HCEC 1CT (cell line): ENCODE data around the gene PLA2G4E.
A peak's percentile ranks its signal among the peaks of the same experiment; 100 is the strongest.

Source experiments
- DNase-seq: peaks from one replicate; pipeline ENCODE4 v3.0.0-alpha.2; 2017

PLA2G4E gene

GRCh38 chr15:41972253-41973242 is 48.3 kb downstream of the PLA2G4E start, which contains the start of gene EHD4:
TSS of gene EHD4 (minus strand) at chr15:41972557. CDS start at chr15:41972494, 63 bp downstream.
- DNase-seq: peak; percentile 98

- DNase-seq: no peak
Measured at GRCh38 chr15:41971895-41972252, 49.0 kb downstream of the PLA2G4E start.

DNA sequence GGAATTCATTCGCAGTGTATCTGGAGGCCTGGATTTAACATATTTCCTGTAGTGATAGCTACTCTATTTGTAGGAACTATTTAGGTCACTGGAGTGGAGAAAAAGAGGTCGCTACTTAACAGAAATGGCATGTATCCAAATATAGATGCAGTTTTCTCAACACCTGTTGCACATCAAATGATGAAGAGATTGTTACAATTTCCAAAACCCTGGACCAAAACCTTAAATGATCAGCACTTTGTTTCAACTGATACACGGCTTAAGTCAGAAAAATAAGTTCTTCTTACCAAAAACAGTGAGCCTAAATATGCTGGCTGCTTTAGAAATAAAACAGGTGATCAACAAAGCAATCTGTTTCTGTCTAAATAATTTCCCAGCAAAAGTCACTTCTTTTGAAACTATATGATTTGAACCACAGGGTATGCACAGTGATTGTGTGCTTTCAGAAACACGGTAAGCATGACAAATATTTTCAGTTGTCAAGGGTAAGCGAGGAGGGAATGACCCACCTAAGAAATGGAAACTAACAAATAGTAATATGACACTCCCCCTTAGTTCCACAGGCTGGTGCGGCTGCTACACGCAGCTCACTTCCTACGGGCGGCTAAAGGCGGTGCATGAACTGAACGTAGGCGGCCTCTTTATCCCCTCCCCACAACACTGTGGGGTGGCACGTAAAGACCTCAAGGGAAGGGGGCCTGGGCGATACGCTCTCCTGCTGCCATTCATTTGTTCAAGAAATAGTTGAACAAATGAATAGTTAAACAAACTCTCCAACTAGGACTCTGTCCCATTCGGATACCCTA is 49.5 kb downstream of the PLA2G4E start:
- DNase-seq: peak; percentile 49

DNA sequence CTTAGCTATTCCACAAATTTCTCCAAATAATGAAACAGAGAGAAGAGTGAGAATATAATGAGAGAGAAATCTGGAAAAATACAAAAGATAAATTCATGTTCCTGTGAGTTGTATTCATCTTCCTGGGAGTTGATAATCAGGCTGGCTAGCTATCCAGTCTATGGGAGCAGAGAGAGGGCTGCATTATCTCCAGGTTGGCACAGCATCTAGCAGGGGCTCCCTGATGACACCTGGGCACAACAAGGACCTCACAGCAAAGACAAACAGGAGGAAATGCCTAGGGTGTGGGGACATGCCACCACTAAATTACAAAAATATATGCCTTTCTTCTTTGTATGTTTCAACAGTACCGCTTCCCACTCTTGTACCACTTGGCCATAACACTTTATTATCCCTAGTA is 50.4 kb downstream of the PLA2G4E start:
- DNase-seq: no peak

GRCh38 chr15:41969851-41970431 is 50.9 kb downstream of the PLA2G4E start:
- DNase-seq: no peak

- no peak for DNase-seq
Measured at GRCh38 chr15:41968701-41969100, 52.1 kb downstream of the PLA2G4E start.

- peak; percentile 25 for DNase-seq
Measured at GRCh38 chr15:41967506-41968206, 53.2 kb downstream of the PLA2G4E start.

DNA sequence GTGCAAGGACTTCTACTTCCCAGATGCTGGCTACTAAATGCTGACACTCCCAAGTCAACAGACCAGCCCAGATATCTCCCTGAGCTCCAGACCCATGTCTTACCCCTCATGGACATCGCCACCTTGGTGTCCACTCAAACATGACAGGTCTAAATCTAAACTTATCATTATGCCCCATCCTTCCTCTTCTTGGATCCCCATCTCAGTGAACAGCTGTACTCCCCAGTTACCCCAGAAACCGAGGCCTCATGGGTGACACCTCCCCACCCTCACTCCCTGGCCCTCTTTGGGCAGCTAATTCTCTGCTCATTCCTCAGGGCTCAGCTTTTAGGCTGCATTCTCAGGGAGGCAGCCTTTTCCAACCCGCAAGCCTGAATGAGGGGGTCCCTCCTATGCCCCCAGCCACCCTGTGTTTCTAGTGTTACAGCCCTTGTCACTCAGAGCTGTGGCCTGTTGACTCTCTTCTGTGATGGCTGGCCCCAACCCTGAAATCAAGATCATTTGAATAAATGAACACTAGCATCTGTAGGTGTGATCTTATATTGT is 53.8 kb downstream of the PLA2G4E start:
- DNase-seq: no peak

GRCh38 chr15:41966414-41966812 is 54.4 kb downstream of the PLA2G4E start:
- DNase-seq: no peak

- DNase-seq: no peak
Measured at GRCh38 chr15:41965441-41966413, 55.1 kb downstream of the PLA2G4E start.

GRCh38 chr15:41961595-41962202 is 59.1 kb downstream of the PLA2G4E start:
- no peak for DNase-seq

- DNase-seq: no peak
Measured at GRCh38 chr15:41961001-41961518, 59.8 kb downstream of the PLA2G4E start.

GRCh38 chr15:41958002-41958420 is 62.8 kb downstream of the PLA2G4E start:
- DNase-seq: no peak

DNA sequence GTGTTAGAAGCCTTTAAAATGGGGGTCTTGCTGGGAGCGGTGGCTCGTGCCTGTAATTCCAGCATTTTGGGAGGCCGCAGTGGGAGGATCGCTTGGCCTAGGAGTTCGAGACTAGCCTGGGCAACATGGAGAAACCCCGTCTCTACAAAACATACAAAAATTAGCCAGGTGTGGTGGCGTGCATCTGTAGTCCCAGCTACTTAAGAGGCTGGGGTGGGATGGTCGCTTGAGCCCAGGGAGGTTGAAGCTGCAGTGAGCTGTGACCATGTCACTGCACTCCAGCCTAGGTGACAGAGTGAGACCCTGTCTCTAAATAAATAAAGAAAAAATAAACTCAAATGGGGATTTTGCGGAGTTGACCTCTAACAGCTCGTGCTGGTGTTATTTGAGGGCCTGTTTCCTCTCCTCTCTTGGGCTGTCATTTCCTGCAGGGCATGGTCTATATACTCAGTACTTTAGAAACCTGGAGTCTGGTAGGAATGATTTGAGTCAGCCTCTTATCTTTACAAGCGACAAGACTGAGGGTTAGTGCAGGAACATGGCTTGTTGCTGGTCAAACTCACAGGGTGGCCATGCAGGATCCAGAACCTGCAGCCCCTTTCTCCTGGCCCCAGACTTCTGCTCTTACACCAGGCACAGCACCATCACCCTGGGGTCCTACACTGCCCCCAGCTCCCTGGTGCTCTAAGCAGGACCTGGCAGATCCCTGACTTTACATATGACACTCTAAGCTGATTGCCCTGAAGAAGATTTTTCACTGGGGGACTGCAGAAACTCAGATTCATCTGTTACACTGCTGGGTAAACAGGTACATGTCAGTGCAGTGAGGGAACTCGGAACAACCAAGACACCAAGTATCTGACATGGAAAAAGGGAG is 63.6 kb downstream of the PLA2G4E start:
- DNase-seq: no peak

DNA sequence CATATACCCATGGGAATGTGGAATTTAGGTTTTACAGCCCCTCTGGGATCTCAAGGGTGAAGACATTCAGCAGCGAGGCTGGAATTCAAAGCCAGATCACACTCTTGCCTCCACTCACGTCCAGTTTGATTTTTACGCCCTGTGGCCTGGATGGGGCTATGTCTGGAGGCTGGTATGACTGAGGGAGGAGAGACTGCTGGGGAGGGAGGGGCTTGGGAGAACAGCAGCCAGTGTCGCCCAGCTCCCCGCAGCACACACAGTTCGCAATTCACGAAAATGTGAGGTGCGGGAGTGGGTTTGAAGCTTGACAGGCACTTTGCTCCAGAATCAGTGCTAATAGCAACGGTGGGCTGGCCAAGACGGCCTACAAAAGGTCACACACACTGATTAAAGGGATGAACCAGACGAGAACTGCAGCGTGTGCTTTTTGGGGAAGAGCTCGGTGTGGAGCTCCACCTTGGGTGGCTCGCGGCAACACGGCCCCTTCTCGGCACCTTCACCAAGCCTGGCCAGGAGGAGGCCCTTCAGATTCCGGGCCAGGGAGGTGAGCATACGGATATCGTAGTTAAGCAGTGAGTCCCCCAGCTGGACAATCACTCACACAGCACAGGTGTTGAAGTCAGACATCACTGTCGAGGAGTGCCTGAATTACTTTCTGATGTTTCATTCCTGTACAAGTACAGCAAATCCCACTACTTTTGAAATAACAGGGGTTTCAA is 64.9 kb downstream of the PLA2G4E start:
- DNase-seq: no peak

DNA sequence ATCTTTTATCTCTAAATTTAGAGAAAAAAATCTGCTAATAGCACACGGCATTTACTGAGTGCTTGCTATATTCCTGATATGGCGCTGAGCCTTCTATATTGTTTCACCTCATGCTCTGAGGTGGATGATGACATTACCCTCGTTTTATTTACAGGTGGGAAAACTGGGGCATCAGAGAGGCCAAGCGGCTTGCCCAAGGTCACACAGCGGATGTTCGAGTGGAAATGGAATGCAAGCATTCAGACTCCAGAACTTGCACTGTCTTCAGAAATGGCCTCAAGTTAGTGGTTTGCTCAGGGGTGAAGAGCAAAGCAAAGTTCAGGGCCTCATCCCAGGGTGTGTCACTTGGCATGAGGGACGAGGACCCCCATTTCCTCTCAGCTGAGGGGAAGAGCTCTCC is 65.7 kb downstream of the PLA2G4E start:
- no peak for DNase-seq

GRCh38 chr15:41954036-41954435 is 66.8 kb downstream of the PLA2G4E start:
- DNase-seq: no peak

- no peak for DNase-seq
Measured at GRCh38 chr15:41952013-41952563, 68.8 kb downstream of the PLA2G4E start.
